ENCODE measurements around the gene ZBTB4. TPM values are rescaled to one million over a fixed set of nuclear protein-coding genes. Genes with fewer than 3 reads are reported as not detected.
A peak's percentile ranks its signal among the peaks of the same experiment; 100 is the strongest.

ZBTB4 gene
- total RNA-seq, 1 experiment from 2014 or later: 14.4 TPM

- Histone ChIP-seq H3T11ph (ENCODE audit: low read length) (no peak overlapping the region), H2BK5ac (ENCODE audit: insufficient read length, low read length) (no peak overlapping the region), H4K91ac (ENCODE audit: insufficient read length, low read depth, low read length) (no peak overlapping the region), H3K14ac (ENCODE audit: insufficient read depth, low read length) (no peak overlapping the region), H3K4me1 (ENCODE audit: insufficient read depth, low read length) (no peaks in the 10 kb centered on the region), H3K27ac (ENCODE audit: insufficient read length, low read depth, low read length) (no peak overlapping the region), H3K4ac (ENCODE audit: low read depth, low read length) (no peak overlapping the region), H4K8ac (replicated peaks; ENCODE audit: insufficient read length, low read depth, low read length) (no peak overlapping the region), H3K79me2 (ENCODE audit: insufficient read depth, low read length) (no peaks in the 10 kb centered on the region), H2BK15ac (ENCODE audit: low read depth, low read length) (no peak overlapping the region), H3K4me2 (ENCODE audit: insufficient read depth, insufficient read length, low read length) (no peak overlapping the region), H2BK120ac (ENCODE audit: low read depth, low read length, poor library complexity, severe bottlenecking) (no peak overlapping the region), H3K79me1 (ENCODE audit: insufficient read depth, low read depth, low read length, poor library complexity, severe bottlenecking) (no peaks in the 10 kb centered on the region), H4K5ac (ENCODE audit: insufficient read length, low read depth, low read length) (no peak overlapping the region), H3K56ac (ENCODE audit: insufficient read length, low read depth, low read length) (no peak overlapping the region), H3K27me3 (ENCODE audit: insufficient read depth, low read length) (no peaks in the 10 kb centered on the region), H3K9ac (ENCODE audit: extremely low read depth, insufficient read length, low read length) (no peak overlapping the region), H2BK12ac (ENCODE audit: insufficient read length, low read depth, low read length) (no peak overlapping the region), H3K18ac (ENCODE audit: insufficient read length, low read depth, low read length) (no peak overlapping the region), H2BK20ac (ENCODE audit: low read depth, low read length, poor library complexity, severe bottlenecking) (no peak overlapping the region), H3K23me2 (ENCODE audit: insufficient read length, low read depth, low read length, poor library complexity, severe bottlenecking) (no peaks in the 10 kb centered on the region), H2AK5ac (ENCODE audit: insufficient read length, low read length) (no peak overlapping the region), H4K20me1 (ENCODE audit: control insufficient read depth, insufficient read depth, insufficient read length) (no peaks in the 10 kb centered on the region), H3K9me3 (ENCODE audit: control insufficient read depth, low read depth, low read length) (no peaks in the 10 kb centered on the region), H2AFZ (ENCODE audit: low read length) (no peak overlapping the region), H3K23ac (ENCODE audit: insufficient read length, low read depth, low read length) (no peak overlapping the region)
- peaks cover 24 to 63% (median 54%) of the 10 kb centered on the region in 3 experiments for H3K36me3 Mint-ChIP-seq (ENCODE audit: insufficient read depth in 1 of 3, low read depth in 3 of 3)
- H3K9me3 Mint-ChIP-seq: peaks cover 0 to 2% of the 10 kb centered on the region in 2 experiments; a peak in 1 of 5 replicates
- H3K27ac Mint-ChIP-seq: peak overlapping the region in 1 of 3 experiments; percentile 20; a peak in 3 of 7 replicates
- peaks cover 4 to 18% of the 10 kb centered on the region in 2 experiments; a peak in 3 of 4 replicates for H3K4me1 Mint-ChIP-seq
- no peaks in the 10 kb centered on the region for H3K27me3 Mint-ChIP-seq (ENCODE audit: low read depth)
- DNase-seq: no peak
- no peak overlapping the region for H3K4me3 Mint-ChIP-seq
- WGBS (ENCODE audit: extremely low coverage, insufficient read length, low lambda C conversion rate): no CpG with 5 or more reads among the region's 6 CpGs
- TF ChIP-seq CTCF (conservative IDR thresholded peaks at IDR 0.05): no peak
Observed at GRCh38 chr17:7413346-7413985, 66.0 kb downstream of the ZBTB4 start.
